IMR-90 (cell line): ENCODE results near the gene COQ6. TPM values are rescaled to one million over a fixed set of nuclear protein-coding genes. Genes with fewer than 3 reads are reported as not detected.
A peak's percentile ranks its signal among the peaks of the same experiment; 100 is the strongest.

ENCODE experiments used
- ATAC-seq: fragments of 200-7000 bp; cut with Tn5 transposase; 2 replicates; pipeline ENCODE4 v1.9.1; 2020; ENCODE audit warnings: low read depth, mild to moderate bottlenecking, moderate library complexity
- BruUV-seq: library from RNA; stranded (reverse); fragments of 400-500 nt; replicated peaks from 2 replicates; lab custom pipeline; 2021; lab: Mats Ljungman, UMichigan
- CTCF ChIA-PET: fragments of 300-600 bp; formaldehyde crosslinking; extraction: SDS; loops from one replicate; lab custom pipeline; 2021; ENCODE audit warnings: antibody characterized with exemption; lab: Yijun Ruan, JAX
- POLR2A ChIA-PET: fragments of 300-600 bp; sonication (Branson Sonifier 250); formaldehyde crosslinking; loops from one replicate; lab custom pipeline; 2022; ENCODE audit warnings: antibody characterized with exemption; ENCODE audit not compliant: unreplicated experiment; lab: Charles Lee
- DNase-seq: peaks from one replicate; pipeline ENCODE4 v3.0.0; 2013
- H2AFZ ChIP-seq: replicated peaks from 2 replicates; pipeline ENCODE3; 2013; ENCODE audit warnings: low read length, mild to moderate bottlenecking; ENCODE audit not compliant: poor library complexity
- H2AK5ac ChIP-seq: 2 replicates; pipeline ENCODE4 v1.6.1; 2013; ENCODE audit warnings: low read depth, low read length, inconsistent platforms
- H2AK9ac ChIP-seq: replicated peaks from 2 replicates; pipeline ENCODE3; 2013; ENCODE audit warnings: mild to moderate bottlenecking, low read depth, low read length, moderate library complexity; ENCODE audit not compliant: poor library complexity
- H2BK120ac ChIP-seq: 2 replicates; pipeline ENCODE4 v1.6.1; 2013; ENCODE audit warnings: low read depth, low read length, inconsistent platforms
- H2BK15ac ChIP-seq: 3 replicates; pipeline ENCODE4 v1.6.1; 2013; ENCODE audit warnings: low read depth, low read length, inconsistent platforms
- H2BK20ac ChIP-seq: 2 replicates; pipeline ENCODE4 v1.6.1; 2013; ENCODE audit warnings: low read depth, mild to moderate bottlenecking, inconsistent platforms, low read length, moderate library complexity
- H2BK5ac ChIP-seq: 2 replicates; pipeline ENCODE4 v1.6.1; 2013; ENCODE audit warnings: mild to moderate bottlenecking, low read depth, low read length, inconsistent platforms; ENCODE audit not compliant: poor library complexity, severe bottlenecking
- H3K14ac ChIP-seq: replicated peaks from 2 replicates; pipeline ENCODE4 v1.6.1; 2013; ENCODE audit warnings: low read depth, low read length, inconsistent platforms
- H3K18ac ChIP-seq: 2 replicates; pipeline ENCODE4 v1.6.1; 2013; ENCODE audit warnings: low read depth, low read length, control low read depth
- H3K23ac ChIP-seq: 2 replicates; pipeline ENCODE4 v1.6.1; 2013; ENCODE audit warnings: low read depth, low read length, inconsistent platforms
- H3K27ac ChIP-seq: 2 replicates; pipeline ENCODE4 v1.5.1; 2013; ENCODE audit warnings: mild to moderate bottlenecking, control low read depth, low read length; ENCODE audit not compliant: insufficient read depth
- H3K27me3 ChIP-seq: 2 replicates; pipeline ENCODE4 v1.6.1; 2013; ENCODE audit warnings: low read length; ENCODE audit not compliant: control insufficient read depth, insufficient read depth
- H3K36me3 ChIP-seq: 2 replicates; pipeline ENCODE4 v1.6.1; 2013; ENCODE audit warnings: low read length, mixed read lengths; ENCODE audit not compliant: control insufficient read depth, insufficient read depth
- H3K4ac ChIP-seq: 2 replicates; pipeline ENCODE4 v1.6.1; 2013; ENCODE audit warnings: low read depth, low read length, inconsistent platforms
- H3K4me1 ChIP-seq: 2 replicates; pipeline ENCODE4 v1.6.1; 2013; ENCODE audit warnings: low read length, mixed read lengths; ENCODE audit not compliant: control insufficient read depth, insufficient read depth
- H3K4me2 ChIP-seq: 2 replicates; pipeline ENCODE4 v1.6.1; 2013; ENCODE audit warnings: low read depth, mild to moderate bottlenecking, control low read depth, low read length, moderate library complexity
- H3K4me3 ChIP-seq: 2 replicates; pipeline ENCODE4 v1.5.1; 2013; ENCODE audit warnings: low read depth, mild to moderate bottlenecking, control low read depth, low read length, moderate library complexity; ENCODE audit not compliant: insufficient read depth
- H3K56ac ChIP-seq: 2 replicates; pipeline ENCODE4 v1.6.1; 2013; ENCODE audit warnings: low read length, inconsistent platforms; ENCODE audit not compliant: insufficient read depth; ENCODE audit errors: extremely low read depth
- H3K79me1 ChIP-seq, 2 experiments: 2 replicates each; pipeline ENCODE4 v1.6.1; 2013; ENCODE audit warnings: low read length in 2 of 2, inconsistent platforms in 1 of 2, low read depth in 1 of 2
- H3K9ac ChIP-seq: 2 replicates; pipeline ENCODE4 v1.6.1; 2013; ENCODE audit warnings: low read depth, low read length, control low read depth
- H3K9me1 ChIP-seq: 2 replicates; pipeline ENCODE4 v1.6.1; 2013; ENCODE audit warnings: low read length, inconsistent platforms; ENCODE audit not compliant: insufficient read depth
- H3K9me3 ChIP-seq: 2 replicates; pipeline ENCODE4 v1.6.1; 2013; ENCODE audit warnings: low read length; ENCODE audit not compliant: control insufficient read depth, insufficient read depth
- H4K20me1 ChIP-seq: 2 replicates; pipeline ENCODE4 v1.6.1; 2013; ENCODE audit warnings: low read length, inconsistent platforms; ENCODE audit not compliant: insufficient read depth
- H4K5ac ChIP-seq: 2 replicates; pipeline ENCODE4 v1.6.1; 2013; ENCODE audit warnings: mild to moderate bottlenecking, low read depth, low read length, control low read depth
- H4K8ac ChIP-seq, 2 experiments: 2 replicates each; pipeline ENCODE4 v1.6.1; 2013; ENCODE audit warnings: low read depth in 2 of 2, low read length in 2 of 2, control low read depth in 1 of 2, inconsistent platforms in 1 of 2
- H4K91ac ChIP-seq: 2 replicates; pipeline ENCODE4 v1.6.1; 2013; ENCODE audit warnings: low read depth, low read length, inconsistent platforms; ENCODE audit not compliant: insufficient read depth
- BHLHE40 ChIP-seq: fragments of 150-350 bp; IDR thresholded peaks from 2 replicates; pipeline ENCODE4 v1.6.1; 2016; ENCODE audit warnings: mild to moderate bottlenecking, low read depth, low read length
- CEBPB ChIP-seq: IDR thresholded peaks from 2 replicates; pipeline ENCODE4 v1.6.1; 2012; ENCODE audit warnings: low read depth, low read length, improper control_type of control experiment
- CHD1 ChIP-seq: IDR thresholded peaks from 2 replicates; pipeline ENCODE4 v1.6.1; 2012; ENCODE audit warnings: low read depth, low read length, improper control_type of control experiment
- FOS ChIP-seq: fragments of 150-350 bp; IDR thresholded peaks from 2 replicates; pipeline ENCODE4 v1.6.1; 2016; ENCODE audit warnings: low read depth, low read length
- MAFK ChIP-seq: IDR thresholded peaks from 2 replicates; pipeline ENCODE4 v1.6.1; 2012; ENCODE audit warnings: low read depth, low read length, improper control_type of control experiment
- MAZ ChIP-seq: IDR thresholded peaks from 2 replicates; pipeline ENCODE4 v1.6.1; 2012; ENCODE audit warnings: low read depth, mild to moderate bottlenecking, low read length, improper control_type of control experiment, moderate library complexity, borderline replicate concordance
- MXI1 ChIP-seq: IDR thresholded peaks from 2 replicates; pipeline ENCODE4 v1.6.1; 2012; ENCODE audit warnings: low read depth, mild to moderate bottlenecking, low read length, moderate library complexity, borderline replicate concordance
- NFE2L2 ChIP-seq: fragments of 150-350 bp; IDR thresholded peaks from 2 replicates; pipeline ENCODE4 v1.6.1; 2016; ENCODE audit warnings: low read depth, mild to moderate bottlenecking, low read length
- POLR2A ChIP-seq: IDR thresholded peaks from 2 replicates; pipeline ENCODE4 v1.6.1; 2012; ENCODE audit warnings: mild to moderate bottlenecking, low read depth, low read length
- RAD21 ChIP-seq: IDR thresholded peaks from 2 replicates; pipeline ENCODE4 v1.6.1; 2012; ENCODE audit warnings: low read length, improper control_type of control experiment
- RFX5 ChIP-seq: IDR thresholded peaks from 2 replicates; pipeline ENCODE4 v1.8.0; 2012; ENCODE audit warnings: low read depth, mild to moderate bottlenecking, low read length, moderate library complexity
- SMC3 ChIP-seq: fragments of 150-350 bp; IDR thresholded peaks from 2 replicates; pipeline ENCODE4 v1.6.1; 2016; ENCODE audit warnings: low read depth, mild to moderate bottlenecking, antibody characterized with exemption, low read length, moderate library complexity
- WGBS, 2 experiments: methylation state at CpG; one replicate each; pipeline versions ENCODE4 v1.1.5 to v1.1.7; 2013; ENCODE audit warnings: missing lambda C conversion rate in 2 of 2; ENCODE audit not compliant: insufficient read length in 1 of 2; ENCODE audit errors: extremely low coverage in 2 of 2; 5-methylcytosine and 5-hydroxymethylcytosine counted together
- dilution Hi-C: fragments of 300-500 bp; cut with HindIII; formaldehyde crosslinking; loops from one replicate; pipeline ENCODE4 v1.14.3; 2018; ENCODE audit warnings: low sequenced_read_pairs; ENCODE audit not compliant: unreplicated experiment
- in situ Hi-C: fragments of 300-500 bp; cut with MboI; formaldehyde crosslinking; loops from 3 replicates; pipeline ENCODE4 v1.14.3; 2019; ENCODE audit warnings: low sequenced_read_pairs, inconsistent platforms, mixed read lengths
- intact Hi-C: fragments of 100-400 bp; cut with micrococcal nuclease; formaldehyde crosslinking; loops from 2 replicates; pipeline ENCODE4 v1.10.0; 2022
- polyA plus RNA-seq, 3 experiments: library from polyadenylated mRNA; depleted of rRNA; stranded (reverse); fragments of >200 nt; gene quantifications; 2 replicates each; pipeline ENCODE4 v1.2.3, GENCODE V29; 2012; ENCODE audit warnings: low replicate concordance in 1 of 3
- total RNA-seq: library from RNA; depleted of rRNA; stranded (reverse); fragments of >200 nt; gene quantifications from 2 replicates; pipeline ENCODE4 v1.2.3, GENCODE V29; 2012
- TF ChIP-seq, protein P1 (sequence below): conservative IDR thresholded peaks from 2 replicates; pipeline ENCODE4 v1.5.1; 2012; ENCODE audit warnings: mild to moderate bottlenecking, low read depth, low read length, improper control_type of control experiment
- TF ChIP-seq, protein P2 (sequence below): fragments of 150-350 bp; IDR thresholded peaks from 2 replicates; pipeline ENCODE4 v1.6.1; 2017; ENCODE audit warnings: mild to moderate bottlenecking, antibody characterized with exemption, low read length, low read depth
- TF ChIP-seq, protein P3 (sequence below): fragments of 150-350 bp; IDR thresholded peaks from 2 replicates; pipeline ENCODE4 v1.6.1; 2016; ENCODE audit warnings: low read depth, mild to moderate bottlenecking, low read length, moderate library complexity, borderline replicate concordance

The COQ6 gene
- total and polyA plus RNA-seq, 2 of the 4 experiments (the other 2 are of a cell fraction), result 21.0 to 28.6 TPM

DNA sequence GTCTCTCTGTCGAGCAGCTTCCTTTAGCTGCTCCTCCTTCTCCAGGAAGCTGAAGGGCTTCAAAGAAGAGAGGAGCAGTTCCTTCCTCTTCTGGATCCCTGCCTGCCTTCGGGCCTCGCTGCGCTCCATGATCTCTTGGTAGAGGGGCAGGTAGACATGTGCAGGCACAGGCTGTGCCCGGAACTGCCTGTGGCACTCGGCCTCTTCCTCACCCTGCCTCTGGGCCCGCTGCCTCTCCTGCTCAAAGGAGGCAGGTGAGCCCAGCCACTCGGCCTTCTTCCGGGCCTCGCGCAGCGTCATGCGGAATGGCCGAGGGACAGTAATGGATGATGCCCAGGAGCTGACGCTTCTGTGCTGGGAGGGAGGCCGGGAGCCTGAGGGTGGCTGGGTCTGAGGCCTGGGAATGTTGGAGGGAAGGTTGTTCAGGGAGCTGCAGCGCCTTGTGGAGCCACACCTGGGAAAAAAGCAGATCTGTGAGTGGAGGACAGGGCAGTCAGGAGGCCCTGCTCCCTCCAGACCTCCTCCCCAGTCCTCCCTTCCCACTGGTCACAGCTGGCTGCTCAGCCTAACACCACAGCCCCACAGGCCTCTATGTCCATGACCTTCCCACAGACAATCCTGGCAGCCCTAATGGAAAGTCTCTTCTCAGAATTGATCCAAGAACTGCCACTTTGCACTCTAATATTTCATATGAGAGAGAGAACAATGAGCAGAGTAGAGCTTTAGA lies 5.5 kb upstream of the COQ6 start:
- CTCF ChIA-PET, result no interaction called here

More for the DNA sequence above, 5.5 kb upstream of the COQ6 start:
- no peaks in the 10 kb centered on the region for H4K20me1 ChIP-seq
- H3K4ac ChIP-seq, result no peak overlapping the region
- TF ChIP-seq, protein P1, sequence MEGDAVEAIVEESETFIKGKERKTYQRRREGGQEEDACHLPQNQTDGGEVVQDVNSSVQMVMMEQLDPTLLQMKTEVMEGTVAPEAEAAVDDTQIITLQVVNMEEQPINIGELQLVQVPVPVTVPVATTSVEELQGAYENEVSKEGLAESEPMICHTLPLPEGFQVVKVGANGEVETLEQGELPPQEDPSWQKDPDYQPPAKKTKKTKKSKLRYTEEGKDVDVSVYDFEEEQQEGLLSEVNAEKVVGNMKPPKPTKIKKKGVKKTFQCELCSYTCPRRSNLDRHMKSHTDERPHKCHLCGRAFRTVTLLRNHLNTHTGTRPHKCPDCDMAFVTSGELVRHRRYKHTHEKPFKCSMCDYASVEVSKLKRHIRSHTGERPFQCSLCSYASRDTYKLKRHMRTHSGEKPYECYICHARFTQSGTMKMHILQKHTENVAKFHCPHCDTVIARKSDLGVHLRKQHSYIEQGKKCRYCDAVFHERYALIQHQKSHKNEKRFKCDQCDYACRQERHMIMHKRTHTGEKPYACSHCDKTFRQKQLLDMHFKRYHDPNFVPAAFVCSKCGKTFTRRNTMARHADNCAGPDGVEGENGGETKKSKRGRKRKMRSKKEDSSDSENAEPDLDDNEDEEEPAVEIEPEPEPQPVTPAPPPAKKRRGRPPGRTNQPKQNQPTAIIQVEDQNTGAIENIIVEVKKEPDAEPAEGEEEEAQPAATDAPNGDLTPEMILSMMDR, result no peak
- TF ChIP-seq, protein P2, sequence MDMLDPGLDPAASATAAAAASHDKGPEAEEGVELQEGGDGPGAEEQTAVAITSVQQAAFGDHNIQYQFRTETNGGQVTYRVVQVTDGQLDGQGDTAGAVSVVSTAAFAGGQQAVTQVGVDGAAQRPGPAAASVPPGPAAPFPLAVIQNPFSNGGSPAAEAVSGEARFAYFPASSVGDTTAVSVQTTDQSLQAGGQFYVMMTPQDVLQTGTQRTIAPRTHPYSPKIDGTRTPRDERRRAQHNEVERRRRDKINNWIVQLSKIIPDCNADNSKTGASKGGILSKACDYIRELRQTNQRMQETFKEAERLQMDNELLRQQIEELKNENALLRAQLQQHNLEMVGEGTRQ, result no peak
- TF ChIP-seq MAZ (no peak), BHLHE40 (no peak), POLR2A (no peak), SMC3 (no peak), CEBPB (no peak), NFE2L2 (no peak), RFX5 (no peak), MAFK (no peak), RAD21 (no peak), MXI1 (no peak), CHD1 (no peak), FOS (no peak)
- TF ChIP-seq, protein P3, sequence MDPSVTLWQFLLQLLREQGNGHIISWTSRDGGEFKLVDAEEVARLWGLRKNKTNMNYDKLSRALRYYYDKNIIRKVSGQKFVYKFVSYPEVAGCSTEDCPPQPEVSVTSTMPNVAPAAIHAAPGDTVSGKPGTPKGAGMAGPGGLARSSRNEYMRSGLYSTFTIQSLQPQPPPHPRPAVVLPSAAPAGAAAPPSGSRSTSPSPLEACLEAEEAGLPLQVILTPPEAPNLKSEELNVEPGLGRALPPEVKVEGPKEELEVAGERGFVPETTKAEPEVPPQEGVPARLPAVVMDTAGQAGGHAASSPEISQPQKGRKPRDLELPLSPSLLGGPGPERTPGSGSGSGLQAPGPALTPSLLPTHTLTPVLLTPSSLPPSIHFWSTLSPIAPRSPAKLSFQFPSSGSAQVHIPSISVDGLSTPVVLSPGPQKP, result no peak
- H3K23ac ChIP-seq, result no peak overlapping the region
- H3K4me2 ChIP-seq, result no peak overlapping the region
- H3K27ac ChIP-seq, result no peak overlapping the region
- H2BK5ac ChIP-seq, result no peak overlapping the region
- no peaks in the 10 kb centered on the region for H3K9me3 ChIP-seq
- no TSS peak for BruUV-seq
- no peak overlapping the region for H4K91ac ChIP-seq
- in situ Hi-C loops (no loop called here), dilution Hi-C loops (no loop called here), intact Hi-C loops (no loop called here)
- peaks cover 8% of the 10 kb centered on the region for H3K4me1 ChIP-seq
- no peaks in the 10 kb centered on the region for H3K79me1 ChIP-seq
- H3K18ac ChIP-seq, result no peak overlapping the region
- no peak overlapping the region for H4K5ac ChIP-seq
- H2AK5ac ChIP-seq, result no peak overlapping the region
- H3K36me3 ChIP-seq, result peaks cover 14% of the 10 kb centered on the region
- no peak overlapping the region for H2BK20ac ChIP-seq
- peaks cover 3% of the 10 kb centered on the region for H3K9me1 ChIP-seq
- H3K4me3 ChIP-seq, result no peak overlapping the region
- no peak overlapping the region for H3K9ac ChIP-seq
- no peak overlapping the region for H3K14ac ChIP-seq
- H2BK15ac ChIP-seq, result no peak overlapping the region
- 100% methylated on average over 1 of the region's 17 CpGs; no CpG with 5 or more reads in 1 of the 2 experiments for WGBS, 2 experiments
- no peak overlapping the region for H3K56ac ChIP-seq
- H2AK9ac ChIP-seq, result peak overlapping the region; percentile 37
- H4K8ac ChIP-seq, result no peak overlapping the region
- no peak overlapping the region for H2BK120ac ChIP-seq
- DNase-seq (no peak), ATAC-seq (no peak)
- no peaks in the 10 kb centered on the region for H3K27me3 ChIP-seq
- POLR2A ChIA-PET, result interaction anchor here (0.5 kb wide), 1 partner anchor 9 kb away, joined by 3 read pairs; no protein-coding TSS in a partner anchor
- no peak overlapping the region for H2AFZ ChIP-seq
